ENCODE results near the gene SCN4A.
A peak's percentile ranks its signal among the peaks of the same experiment; 100 is the strongest.

SCN4A gene

DNA sequence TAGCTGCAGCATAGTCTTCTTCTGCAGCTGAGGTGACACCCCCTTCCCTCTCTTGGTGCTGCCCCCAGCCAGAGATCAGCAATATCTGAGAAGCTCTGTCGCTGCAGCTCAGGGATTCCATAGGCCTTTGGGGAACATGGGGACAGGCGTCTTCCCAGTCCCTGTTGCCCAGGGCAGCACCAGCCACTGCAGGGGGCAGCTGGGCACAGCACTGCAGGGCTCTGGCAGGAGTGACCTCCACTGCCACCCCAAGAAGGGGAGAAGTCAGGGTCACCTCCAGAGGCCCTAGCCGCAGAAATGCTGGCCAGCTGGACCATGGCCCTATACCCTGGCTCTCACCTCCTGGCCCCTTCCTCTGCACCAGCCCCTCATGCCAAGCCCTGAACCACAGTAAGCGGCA is 16.9 kb downstream of the SCN4A start:
- Histone ChIP-seq H3K9ac (ENCODE audit: low read depth, low read length) (no peak overlapping the region), H2AFZ (ENCODE audit: low read depth, low read length) (no peak overlapping the region), H3K4me3 (ENCODE audit: low read depth in 1 of 2, low read length in 2 of 2) (no peak overlapping the region), H4K20me1 (ENCODE audit: insufficient read depth, low read length) (peaks cover 3% of the 10 kb centered on the region; the same call in 1 of the 2 replicates), H3K27me3 (ENCODE audit: insufficient read depth, low read length, poor library complexity) (no peaks in the 10 kb centered on the region), H3K36me3 (ENCODE audit: insufficient read depth, low read length) (no peaks in the 10 kb centered on the region), H3K4me2 (ENCODE audit: insufficient read depth, low read length) (no peak overlapping the region), H3K79me2 (ENCODE audit: insufficient read depth, low read length) (no peaks in the 10 kb centered on the region), H3K9me3 (ENCODE audit: insufficient read depth, low read length, severe bottlenecking) (no peaks in the 10 kb centered on the region), H3K4me1 (ENCODE audit: insufficient read depth, low read length) (peaks cover 19% of the 10 kb centered on the region), H3K27ac (ENCODE audit: low read length) (no peak overlapping the region)
- TF ChIP-seq, protein P1, sequence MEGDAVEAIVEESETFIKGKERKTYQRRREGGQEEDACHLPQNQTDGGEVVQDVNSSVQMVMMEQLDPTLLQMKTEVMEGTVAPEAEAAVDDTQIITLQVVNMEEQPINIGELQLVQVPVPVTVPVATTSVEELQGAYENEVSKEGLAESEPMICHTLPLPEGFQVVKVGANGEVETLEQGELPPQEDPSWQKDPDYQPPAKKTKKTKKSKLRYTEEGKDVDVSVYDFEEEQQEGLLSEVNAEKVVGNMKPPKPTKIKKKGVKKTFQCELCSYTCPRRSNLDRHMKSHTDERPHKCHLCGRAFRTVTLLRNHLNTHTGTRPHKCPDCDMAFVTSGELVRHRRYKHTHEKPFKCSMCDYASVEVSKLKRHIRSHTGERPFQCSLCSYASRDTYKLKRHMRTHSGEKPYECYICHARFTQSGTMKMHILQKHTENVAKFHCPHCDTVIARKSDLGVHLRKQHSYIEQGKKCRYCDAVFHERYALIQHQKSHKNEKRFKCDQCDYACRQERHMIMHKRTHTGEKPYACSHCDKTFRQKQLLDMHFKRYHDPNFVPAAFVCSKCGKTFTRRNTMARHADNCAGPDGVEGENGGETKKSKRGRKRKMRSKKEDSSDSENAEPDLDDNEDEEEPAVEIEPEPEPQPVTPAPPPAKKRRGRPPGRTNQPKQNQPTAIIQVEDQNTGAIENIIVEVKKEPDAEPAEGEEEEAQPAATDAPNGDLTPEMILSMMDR (IDR thresholded peaks at IDR 0.05; ENCODE audit: borderline replicate concordance, extremely low read depth, low read length, poor library complexity, severe bottlenecking): no peak
- TF ChIP-seq EZH2 (IDR thresholded peaks at IDR 0.05; ENCODE audit: borderline replicate concordance, low read depth, low read length, severe bottlenecking): no peak
- ATAC-seq (ENCODE audit: insufficient read depth, low read depth): no peak
- DNase-seq: no peak

DNA sequence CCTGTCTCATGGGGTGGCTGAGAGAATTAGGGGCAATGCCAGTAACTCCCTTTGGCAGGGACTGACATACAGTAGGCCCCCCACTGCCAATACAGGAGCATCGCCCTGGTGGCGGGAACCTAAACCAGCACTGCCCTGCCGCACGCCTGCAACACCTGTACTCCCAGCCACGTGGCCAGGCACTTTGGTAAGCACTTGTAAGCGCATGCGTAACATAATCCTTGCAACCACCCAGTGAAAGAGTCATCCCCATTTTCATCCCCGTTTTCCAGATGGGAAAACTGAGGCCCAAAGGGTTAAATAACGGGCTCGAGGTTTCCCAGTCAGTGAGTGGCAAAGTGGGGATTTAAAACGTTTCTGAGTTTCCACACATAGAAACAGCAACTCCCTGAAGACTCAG is 17.5 kb downstream of the SCN4A start:
- DNase-seq (no peak), ATAC-seq (ENCODE audit: insufficient read depth, low read depth) (no peak)
- Histone ChIP-seq H3K27me3 (ENCODE audit: insufficient read depth, low read length, poor library complexity) (no peaks in the 10 kb centered on the region), H2AFZ (ENCODE audit: low read depth, low read length) (no peak overlapping the region), H3K4me1 (ENCODE audit: insufficient read depth, low read length) (peaks cover 19% of the 10 kb centered on the region), H3K9ac (ENCODE audit: low read depth, low read length) (no peak overlapping the region), H3K4me3 (ENCODE audit: low read depth in 1 of 2, low read length in 2 of 2) (no peak overlapping the region), H3K9me3 (ENCODE audit: insufficient read depth, low read length, severe bottlenecking) (no peaks in the 10 kb centered on the region), H3K79me2 (ENCODE audit: insufficient read depth, low read length) (no peaks in the 10 kb centered on the region), H4K20me1 (ENCODE audit: insufficient read depth, low read length) (peaks cover 3% of the 10 kb centered on the region; the same call in 1 of the 2 replicates), H3K36me3 (ENCODE audit: insufficient read depth, low read length) (no peaks in the 10 kb centered on the region), H3K4me2 (ENCODE audit: insufficient read depth, low read length) (no peak overlapping the region), H3K27ac (ENCODE audit: low read length) (peak overlapping the region; percentile 45; the same call in 1 of the 2 replicates)
- TF ChIP-seq EZH2 (IDR thresholded peaks at IDR 0.05; ENCODE audit: borderline replicate concordance, low read depth, low read length, severe bottlenecking): no peak
- TF ChIP-seq, protein P1 (IDR thresholded peaks at IDR 0.05; ENCODE audit: borderline replicate concordance, extremely low read depth, low read length, poor library complexity, severe bottlenecking): no peak

DNA sequence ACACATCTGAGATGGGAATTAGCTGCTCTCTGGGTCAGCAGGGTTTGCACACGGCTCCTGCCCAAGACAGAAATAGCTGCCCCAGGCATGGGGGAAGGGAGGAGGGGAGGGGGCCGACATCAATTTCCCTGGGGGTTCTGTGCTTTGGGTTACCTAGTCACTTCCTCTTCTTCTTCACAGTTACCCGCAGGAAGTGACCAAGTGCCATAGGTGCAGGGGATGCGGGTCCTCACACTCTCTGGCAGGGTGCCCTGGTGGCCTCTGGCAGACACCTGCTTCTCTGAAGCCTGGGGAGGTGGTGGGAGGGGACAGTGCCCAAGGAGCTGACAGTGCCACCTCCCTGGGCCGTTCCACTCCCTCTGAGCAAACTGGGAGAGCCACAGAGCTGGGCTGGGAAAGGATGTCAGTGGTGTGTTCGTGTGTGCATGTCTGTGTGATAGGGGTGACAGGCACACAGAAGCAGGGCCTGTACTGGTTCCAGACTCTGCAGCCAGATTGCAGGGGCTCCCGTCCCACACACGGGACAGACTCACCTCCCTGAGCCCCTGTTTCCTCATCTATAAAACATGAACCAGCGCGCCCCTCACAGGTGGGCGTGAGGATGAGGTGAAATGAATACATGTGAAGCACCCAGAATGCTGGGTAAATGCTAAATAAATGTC is 18.2 kb downstream of the SCN4A start:
- Histone ChIP-seq H3K9ac (ENCODE audit: low read depth, low read length) (no peak overlapping the region), H3K27me3 (ENCODE audit: insufficient read depth, low read length, poor library complexity) (no peaks in the 10 kb centered on the region), H3K27ac (ENCODE audit: low read length) (peak overlapping the region; percentile 45), H2AFZ (ENCODE audit: low read depth, low read length) (peak overlapping the region; percentile 27; the same call in 1 of the 2 replicates), H3K79me2 (ENCODE audit: insufficient read depth, low read length) (no peaks in the 10 kb centered on the region), H3K36me3 (ENCODE audit: insufficient read depth, low read length) (no peaks in the 10 kb centered on the region), H4K20me1 (ENCODE audit: insufficient read depth, low read length) (peaks cover 3% of the 10 kb centered on the region; the same call in 1 of the 2 replicates), H3K4me1 (ENCODE audit: insufficient read depth, low read length) (peaks cover 19% of the 10 kb centered on the region), H3K9me3 (ENCODE audit: insufficient read depth, low read length, severe bottlenecking) (no peaks in the 10 kb centered on the region), H3K4me2 (ENCODE audit: insufficient read depth, low read length) (0 out of 2 replicates have a peak overlapping the region, but pooled peaks have one; percentile 14), H3K4me3 (ENCODE audit: low read depth in 1 of 2, low read length in 2 of 2) (no peak overlapping the region)
- peak; percentile 76 for DNase-seq
- ATAC-seq (ENCODE audit: insufficient read depth, low read depth): peak; percentile 88
- TF ChIP-seq, protein P1 (IDR thresholded peaks at IDR 0.05; ENCODE audit: borderline replicate concordance, extremely low read depth, low read length, poor library complexity, severe bottlenecking): no peak
- no peak for TF ChIP-seq EZH2 (IDR thresholded peaks at IDR 0.05; ENCODE audit: borderline replicate concordance, low read depth, low read length, severe bottlenecking)

All from DND-41 (cell line).